Germinal center (tissue), 1 donor: ENCODE data around the gene CNIH3.

ENCODE experiments used
- DNase-seq: peaks from one replicate; pipeline ENCODE4 v3.0.0; 2012; ENCODE audit warnings: mixed read lengths, low spot score

CNIH3 gene

DNA sequence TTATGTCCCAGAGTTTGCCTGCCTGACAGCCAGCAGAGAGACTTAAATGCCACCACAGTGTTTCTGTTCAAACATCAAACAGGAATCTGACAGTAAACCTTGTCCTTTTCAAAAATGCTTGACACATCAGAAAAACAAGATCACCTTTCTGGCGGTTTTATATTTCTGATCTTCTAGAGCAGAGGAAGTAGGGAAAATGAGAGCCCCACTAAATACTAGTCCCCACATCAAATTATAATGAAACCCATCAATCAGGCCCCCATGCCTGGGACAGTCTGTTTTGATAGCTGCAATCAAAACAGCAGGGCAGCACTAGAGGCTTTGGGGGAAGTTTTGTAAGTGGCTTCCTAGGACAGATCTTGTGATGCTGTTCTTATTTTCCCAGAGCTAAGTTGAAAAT is 129.3 kb downstream of the CNIH3 start:
- DNase-seq, result no peak

DNA sequence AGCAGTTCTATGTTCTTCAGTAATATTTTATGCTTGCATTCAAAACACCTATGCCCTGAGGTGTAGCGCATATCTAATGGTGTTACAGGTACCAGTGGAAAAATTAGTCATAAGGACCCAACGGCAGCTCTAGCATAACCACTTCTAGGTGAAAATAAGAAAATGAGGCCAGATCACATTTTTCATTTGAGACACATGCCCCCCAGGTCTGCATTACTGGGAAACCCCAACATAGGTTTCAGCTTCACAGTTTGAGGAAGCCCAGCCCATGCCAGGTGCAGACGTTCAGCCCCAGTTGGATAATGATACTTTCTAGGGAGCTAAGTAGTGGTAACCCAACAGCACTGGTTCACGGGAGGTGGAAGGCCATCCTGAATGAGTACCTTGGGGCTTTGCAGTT is 129.8 kb downstream of the CNIH3 start:
- no peak for DNase-seq

DNA sequence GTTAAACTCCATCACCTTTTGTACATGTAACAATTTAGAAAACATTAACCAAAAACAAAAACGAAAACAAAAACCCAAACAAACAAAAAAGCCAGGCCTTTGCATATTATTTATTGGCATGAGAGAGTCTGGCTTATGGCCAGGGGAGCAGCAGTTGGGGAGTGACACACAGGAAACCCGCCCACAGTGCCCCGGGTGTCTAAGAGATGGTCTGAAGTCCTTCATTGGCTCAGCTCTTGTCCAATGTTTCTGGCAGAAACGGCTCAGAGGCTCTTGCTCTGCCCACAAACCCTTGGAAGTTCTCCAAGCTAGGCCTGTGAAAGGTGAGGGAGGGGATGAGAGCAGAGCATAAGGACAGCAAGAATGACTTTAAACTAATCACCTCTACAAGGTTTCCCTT is 131.5 kb downstream of the CNIH3 start:
- DNase-seq, result no peak

DNA sequence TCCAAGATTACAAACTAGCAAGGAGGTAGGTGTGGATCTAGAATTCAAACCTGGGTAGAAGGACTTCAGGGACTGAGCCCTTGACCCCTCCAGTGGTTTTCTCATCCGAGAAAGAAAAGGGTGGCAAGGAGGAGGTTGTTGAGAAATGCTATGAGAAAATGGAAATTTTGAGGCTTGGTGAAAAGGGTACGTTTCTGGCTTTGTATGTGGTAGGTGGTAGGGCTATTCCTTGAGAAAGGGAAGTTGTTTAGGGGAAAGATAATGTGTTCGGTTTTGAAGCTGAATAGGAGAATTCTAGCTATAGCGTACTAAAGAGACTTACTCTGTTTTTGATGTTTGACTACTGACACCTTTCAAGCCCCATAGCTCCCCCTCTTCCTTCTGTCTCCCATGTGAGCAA is 133.8 kb downstream of the CNIH3 start:
- DNase-seq, result no peak

DNA sequence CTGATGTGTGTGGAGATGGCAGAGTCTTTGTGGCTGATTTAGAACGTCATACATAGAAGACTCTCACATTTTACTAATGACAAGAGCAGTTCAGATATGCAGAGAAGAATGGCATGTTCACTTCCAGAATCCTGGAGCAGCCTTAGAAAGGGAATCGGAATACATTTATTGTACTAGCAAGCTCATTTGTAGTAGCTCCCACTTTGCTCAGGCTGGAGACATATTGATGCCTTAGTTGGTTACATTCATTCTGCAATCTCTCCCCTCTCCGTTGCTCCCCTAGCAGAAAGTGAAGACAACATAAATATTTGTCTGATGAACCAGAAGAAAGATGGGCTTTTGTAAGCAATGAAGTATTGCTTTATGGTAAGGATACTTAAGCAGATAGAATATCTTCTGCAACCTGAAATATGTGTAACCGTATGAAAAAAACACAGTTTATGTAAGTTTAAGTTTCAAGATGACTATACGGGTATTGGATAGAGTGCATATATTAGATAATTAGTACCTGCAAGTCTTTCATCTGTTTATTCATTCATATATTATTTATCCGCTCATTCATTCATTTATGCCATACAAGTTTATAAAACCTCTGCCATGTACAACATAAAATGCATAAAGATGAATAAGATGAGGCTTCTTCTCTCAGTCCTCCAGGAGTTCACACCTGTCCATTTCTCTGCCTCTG is 135.7 kb downstream of the CNIH3 start:
- no peak for DNase-seq

DNA sequence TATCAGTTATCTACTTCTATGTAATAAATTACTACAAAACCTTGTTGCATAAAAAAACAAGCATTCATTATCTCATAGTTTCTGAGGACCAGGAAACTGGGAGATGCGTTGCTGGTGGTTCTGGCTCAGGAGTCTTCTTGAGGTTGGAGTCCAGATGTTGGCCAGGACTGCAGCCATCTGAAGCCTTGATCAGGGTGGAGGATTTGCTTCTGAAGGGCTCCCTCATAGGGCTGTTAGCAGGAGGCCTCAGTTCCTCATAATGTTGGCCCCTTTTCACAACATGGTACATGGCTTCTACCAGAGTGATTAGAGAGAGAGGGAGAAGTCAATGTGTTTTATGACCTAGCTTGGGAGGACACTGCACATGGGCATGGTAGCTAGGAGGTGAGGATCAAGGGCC is 137.4 kb downstream of the CNIH3 start:
- no peak for DNase-seq

DNA sequence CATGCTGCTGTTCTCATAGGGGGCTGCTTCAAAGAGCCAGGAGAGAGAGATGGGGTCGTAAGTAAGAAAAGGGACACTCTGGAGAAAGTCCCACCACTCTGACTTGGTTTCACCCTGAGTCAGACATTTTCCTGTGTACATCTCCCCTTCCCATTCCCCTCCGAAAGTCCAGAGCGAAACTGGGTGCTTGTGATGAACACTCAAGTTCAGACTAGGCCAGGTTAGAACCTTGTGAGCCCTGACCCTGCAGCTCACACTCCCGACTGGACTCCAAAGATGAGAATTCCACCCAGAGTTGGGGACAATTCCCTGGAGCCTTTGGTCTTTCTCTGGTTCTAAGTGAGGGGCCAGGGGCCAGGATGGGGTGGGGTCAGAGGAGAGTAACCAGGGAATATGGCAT is 139.5 kb downstream of the CNIH3 start:
- no peak for DNase-seq

DNA sequence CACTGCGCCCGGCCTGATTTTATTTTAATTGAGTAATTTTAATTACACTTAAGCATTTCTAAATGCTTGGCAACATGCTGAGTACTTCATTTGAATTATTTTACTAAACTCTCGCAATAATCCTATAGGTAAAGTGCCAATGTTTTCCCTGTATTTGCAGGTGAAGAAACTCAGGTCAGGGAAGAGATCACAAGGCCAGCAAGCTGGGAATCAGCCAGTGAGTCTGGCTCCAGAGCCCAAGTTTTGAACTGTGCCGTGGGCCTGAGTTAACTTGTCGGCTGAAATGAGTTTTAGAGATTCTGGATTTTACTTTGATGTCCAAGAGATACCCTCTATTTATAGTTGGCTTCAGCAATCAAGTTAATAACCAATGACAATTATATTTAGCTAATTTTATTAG is 141.4 kb downstream of the CNIH3 start:
- no peak for DNase-seq

DNA sequence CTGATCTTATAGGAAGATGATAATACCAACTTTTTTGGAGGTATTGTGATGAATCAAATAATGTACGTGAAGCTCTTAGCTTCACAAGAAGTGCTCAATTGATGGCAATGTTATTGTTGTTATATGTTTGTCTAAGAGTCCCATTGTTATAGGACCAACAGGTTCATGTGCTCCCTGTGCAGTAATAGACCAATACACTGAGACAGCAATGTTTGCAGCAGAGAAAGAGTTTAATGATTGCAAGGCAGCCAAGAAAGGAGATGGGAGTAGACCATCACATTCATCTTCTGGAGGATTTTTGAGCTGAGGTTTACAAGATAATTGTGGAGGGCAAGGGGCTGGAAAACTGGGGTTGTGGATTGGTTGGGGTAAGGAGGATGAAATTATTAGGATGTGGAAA is 143.0 kb downstream of the CNIH3 start:
- DNase-seq, result no peak

DNA sequence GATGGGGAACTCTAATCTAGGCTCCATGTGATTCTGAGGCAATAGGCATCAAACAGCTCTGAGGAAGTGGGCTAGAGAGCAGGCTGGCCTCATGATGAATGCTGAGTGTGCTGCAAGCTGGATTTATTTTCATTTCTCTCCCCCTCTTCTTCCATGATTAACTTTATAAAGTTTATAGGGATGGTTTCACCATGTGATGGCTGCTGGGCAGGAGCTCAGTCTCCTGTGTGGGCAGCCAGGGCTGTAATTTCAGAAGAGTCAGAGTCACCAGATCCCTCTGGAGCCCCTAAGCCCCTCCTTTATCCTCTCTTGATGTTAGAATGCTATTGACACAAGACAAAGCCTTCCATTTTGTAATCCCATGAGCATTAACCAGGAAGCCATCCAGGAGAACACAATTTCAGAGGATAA is 143.6 kb downstream of the CNIH3 start:
- DNase-seq, result no peak

DNA sequence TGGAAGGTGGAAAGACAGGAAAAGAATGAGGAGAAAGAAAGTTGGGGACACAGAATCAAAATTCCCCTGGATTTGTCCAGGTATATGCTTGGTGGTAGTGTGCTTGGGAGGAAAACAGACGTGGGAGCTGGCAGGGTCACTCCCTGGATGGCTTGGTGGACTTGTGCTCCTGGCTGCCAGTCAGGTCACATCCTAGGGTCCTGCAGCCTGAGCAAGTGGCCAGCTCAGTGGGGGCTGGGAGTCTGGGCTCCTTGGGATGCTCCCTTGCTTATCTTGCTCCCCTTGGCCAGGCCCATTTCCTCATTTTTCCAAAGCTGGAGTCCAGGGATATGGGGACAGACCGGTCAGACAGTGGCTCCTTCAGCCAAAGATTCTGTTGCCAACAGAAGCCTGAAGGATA is 144.0 kb downstream of the CNIH3 start:
- DNase-seq, result no peak

DNA sequence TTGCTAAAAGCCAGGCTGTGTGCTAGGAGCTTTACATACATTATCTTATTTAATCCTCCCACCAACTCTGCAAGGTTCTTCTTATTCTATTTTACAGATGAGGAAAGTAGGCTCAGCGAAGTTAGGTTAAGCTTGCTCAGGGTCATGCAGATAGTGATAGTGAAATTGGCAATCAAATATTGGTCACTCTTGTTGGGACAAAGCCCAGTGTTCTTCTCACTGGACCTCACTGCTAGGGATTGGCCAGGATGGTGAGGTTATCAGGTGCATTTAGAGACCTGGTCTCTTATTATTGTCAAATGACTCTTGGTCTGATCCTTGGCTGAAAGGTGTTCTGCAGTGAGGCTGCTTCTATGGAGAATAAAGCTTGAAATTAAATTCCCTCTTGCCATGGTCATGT is 145.1 kb downstream of the CNIH3 start:
- no peak for DNase-seq

DNA sequence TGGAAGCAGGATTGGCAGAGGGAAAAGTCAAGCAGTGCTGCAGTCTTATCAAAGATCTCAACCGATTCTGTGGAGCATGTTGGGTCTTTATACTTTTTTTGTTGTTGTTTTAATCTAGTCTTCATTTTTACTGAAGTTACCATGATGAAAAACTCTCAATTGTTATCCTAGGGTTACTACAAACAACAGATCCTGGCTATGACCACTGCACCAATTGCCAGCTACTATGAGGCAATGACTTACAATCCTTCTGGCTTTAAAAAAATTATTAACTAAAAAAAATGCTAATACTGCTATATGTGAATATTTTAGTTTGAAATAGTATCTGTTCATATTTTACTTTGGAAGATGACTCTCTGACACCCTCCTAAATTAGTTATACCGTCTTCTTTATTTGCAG is 145.9 kb downstream of the CNIH3 start:
- DNase-seq, result no peak

DNA sequence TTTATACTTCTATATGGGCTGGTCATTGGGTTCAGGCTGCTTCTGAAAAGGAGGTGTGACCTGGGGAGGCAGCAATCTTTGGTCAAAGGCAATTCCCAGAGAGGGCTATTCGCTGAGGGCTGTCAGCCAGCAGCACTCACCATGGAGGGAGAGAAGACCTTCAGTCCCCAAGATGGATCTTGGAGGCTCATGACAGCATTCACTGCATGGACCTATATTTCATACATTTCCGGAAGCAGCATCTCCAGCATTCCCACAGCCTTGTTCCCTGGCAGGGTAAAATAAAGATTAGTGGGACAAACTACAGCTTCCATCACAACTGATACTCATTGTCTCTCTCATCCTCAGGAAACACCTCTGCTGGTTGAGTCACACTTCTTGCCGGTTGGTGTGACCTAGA is 146.6 kb downstream of the CNIH3 start:
- DNase-seq, result no peak

DNA sequence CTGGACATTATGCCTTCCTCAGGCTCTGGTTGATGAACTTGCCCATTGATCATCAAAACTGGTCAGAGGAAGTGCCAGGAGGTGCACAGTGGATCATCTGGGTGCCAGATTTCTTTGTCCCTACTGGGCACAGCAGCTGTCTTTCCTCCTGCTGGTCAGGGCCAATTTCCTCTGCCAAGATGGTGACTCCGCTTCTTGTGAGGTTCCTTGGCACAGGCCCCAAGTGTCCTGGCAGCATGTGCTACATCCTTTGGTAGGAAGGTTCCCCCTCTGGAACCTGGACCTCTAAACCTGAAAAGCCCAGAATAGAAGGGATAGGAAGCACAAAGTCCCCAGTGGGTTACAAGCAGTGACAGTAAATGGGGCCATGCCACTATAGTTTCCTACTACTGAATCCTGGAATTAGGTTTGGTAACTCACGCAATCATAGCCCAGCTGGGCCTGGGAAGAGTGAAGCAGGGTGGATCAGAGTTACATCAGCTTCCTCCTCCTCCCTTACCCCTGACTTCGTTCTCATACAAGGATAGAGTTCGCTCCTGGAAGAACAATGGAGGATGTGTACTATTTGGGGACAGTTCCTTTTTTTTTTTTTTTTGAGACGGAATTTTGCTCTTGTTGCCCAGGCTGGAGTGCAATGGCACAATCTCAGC is 147.1 kb downstream of the CNIH3 start:
- DNase-seq, result no peak

DNA sequence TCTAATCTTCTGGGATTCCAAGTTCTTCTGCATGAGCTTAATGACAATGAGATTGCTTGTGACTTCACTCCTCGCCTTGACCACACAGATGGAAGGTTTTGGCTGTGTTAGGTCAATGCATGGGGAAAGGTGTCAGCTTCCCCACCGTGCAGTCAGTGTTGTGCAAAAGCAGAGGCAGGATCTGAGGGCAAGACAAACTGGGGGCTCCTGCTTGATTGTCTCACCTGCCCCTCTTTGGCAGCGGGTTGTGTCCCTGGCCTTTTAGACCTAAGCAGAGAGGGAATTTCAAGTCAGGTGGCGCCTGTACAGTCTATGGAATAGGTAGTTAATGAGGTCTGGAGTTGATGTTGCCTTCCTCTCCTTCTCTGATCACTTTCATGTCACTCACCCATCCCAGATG is 150.1 kb downstream of the CNIH3 start:
- no peak for DNase-seq

DNA sequence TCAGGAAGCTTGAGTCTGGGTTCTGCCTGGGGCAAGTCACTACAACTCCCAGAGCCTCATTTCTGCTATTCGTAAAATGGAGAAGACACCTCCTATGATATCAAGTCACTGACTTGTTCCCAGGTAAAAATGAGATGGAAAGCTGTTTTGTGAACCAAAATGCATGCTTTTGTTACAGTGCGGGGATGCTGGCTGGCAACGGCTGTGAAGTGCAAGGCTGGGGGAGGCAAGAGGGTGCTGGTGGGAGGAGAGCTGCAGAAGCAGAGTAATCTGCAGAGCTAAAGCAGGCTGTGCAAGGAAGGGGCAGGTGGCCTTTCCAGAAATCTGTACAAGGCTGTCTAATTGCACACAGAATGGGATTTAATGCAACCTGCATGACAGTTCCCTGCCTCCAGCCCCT is 150.9 kb downstream of the CNIH3 start:
- no peak for DNase-seq

DNA sequence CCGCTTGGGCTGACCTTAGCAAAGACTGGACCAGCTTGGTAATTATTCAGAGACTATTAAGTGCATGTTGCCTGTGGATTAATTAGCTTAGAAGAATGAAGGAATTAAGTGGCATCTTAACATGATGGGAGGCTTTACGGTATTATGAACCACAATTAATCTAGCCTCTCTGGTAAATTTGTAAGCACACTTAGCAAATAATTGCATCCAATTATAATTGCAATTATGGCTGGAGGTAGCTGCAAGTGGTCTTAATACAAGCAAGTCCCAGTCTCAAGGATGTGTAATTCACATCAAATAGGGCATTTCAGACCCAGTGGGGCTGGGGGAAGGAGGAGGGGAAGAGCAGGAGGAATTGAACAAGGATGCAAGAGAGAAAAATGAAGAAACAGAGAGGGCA is 151.6 kb downstream of the CNIH3 start:
- no peak for DNase-seq

DNA sequence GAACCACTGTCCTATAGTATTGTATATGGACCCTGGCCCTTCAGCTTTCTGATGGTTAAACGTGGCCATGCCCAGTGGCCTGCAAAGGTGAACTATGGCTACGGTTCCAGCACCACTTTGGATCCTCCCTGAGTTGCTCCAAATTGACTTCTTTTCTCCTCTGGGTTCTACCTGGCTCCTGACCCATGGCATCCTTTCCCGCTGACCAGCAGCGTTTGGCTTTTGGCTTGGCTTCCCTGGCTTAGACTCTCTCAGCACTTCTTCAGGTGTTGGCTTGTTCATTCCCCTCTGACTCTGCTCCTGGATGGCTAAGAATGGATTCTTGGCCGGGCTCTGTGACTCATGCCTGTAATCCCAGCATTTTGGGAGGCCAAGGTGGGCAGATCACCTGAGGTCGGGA is 152.9 kb downstream of the CNIH3 start:
- DNase-seq, result no peak

DNA sequence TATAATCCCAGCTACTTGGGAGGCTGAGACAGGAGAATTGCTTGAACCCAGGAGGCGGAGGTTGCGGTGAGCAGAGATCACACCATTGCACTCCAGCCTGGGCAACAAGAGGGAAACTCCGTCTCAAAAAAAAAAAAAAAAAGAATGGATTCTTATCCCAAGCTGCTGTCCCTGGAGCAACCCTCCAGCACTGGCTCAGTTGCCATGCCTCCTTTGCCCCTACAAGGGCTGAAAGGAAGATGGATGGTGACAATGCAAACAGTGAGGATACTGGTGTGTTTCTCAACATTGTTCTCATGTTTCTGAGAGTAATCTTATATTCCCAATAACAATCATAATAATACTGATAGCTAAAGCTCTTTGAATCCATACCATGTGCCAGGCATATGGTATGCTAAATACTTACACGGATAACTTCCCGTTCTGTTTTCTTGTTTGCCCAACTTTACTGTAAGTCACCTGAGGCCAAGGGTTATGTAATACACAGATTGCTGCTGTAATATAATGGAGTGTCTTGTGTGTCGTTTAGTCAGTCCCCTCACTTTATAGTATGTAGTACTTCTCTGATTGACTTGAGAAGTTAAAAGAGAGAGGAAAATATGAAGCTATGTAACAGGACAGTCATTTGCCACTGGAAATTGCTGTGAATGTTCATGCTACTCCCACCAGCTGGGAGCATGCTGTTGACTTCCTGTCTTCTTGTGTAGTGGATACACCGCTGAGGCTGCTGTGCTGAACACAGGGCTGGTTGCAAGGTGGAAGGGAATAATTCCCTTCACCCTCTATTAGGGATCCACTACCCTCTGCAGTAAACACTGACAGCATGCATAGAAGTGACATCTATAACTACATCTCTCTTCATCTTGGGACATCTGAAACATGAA is 153.6 kb downstream of the CNIH3 start:
- no peak for DNase-seq

DNA sequence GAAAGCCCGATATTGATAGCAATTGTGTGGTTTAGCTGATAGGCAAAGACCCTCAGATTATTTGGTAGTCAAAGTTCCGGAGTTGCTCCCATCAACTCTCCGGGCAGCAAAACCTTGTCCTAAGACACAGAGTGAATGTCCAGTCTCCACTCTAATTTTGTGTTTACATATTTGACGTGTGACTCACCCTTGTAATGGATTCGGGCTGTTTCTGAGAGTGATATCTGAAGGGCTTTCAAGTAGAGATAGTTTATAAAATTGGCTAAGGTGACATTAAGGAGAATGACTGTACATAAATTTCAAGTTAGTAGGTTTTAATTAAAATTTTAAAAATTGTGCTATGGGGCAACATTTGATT is 154.2 kb downstream of the CNIH3 start:
- no peak for DNase-seq

DNA sequence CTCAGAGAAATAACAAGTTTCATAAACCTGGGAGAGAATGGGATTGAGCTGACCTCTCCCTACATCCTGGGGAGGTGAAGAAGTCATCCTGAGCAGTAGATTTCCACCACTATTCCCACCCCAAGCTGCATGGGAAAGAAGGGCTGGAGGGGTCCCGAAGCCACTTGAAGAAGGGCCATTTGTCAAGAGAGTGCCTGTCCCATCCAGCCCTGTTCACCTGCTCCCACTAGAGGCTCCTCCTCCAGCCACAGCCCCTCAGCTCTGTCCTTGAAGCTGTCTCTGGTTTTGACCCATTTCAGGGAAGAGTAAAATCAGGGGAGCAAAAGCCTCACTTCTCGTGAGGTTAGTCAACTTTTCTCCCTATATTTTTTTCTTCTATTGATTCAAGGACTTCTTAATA is 157.5 kb downstream of the CNIH3 start:
- DNase-seq, result no peak

DNA sequence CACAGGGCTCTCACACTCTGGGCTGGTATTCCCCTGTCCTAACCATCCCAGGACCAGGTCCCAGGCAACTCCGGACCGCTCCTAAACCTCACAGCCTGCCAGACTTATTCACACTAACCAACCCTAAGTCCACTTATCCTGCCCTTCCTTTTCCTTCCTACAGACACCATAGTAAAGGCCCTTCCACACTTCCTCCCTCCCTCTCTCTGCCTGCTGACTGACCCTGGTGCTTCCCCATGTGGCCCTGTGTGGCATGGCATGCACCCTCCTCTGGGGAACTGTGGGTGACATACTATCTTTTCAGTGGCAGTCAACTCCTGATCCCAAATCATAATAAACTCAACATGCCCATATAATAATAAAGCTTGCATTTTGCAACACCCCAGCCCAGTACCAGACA is 158.3 kb downstream of the CNIH3 start:
- no peak for DNase-seq
